D721Med (cell line): ENCODE measurements around the gene P2RX1.

Source experiments
- DNase-seq: peaks from one replicate; pipeline ENCODE4 v3.0.0; 2011; ENCODE audit warnings: low spot score; ENCODE audit not compliant: insufficient read length
- FAIRE-seq: peaks from 2 replicates; lab custom pipeline; 2011; peaks lifted over from hg19 to GRCh38; lab: Jason Lieb, UNC
- TF ChIP-seq, protein P1 (sequence below): IDR thresholded peaks from 2 replicates; pipeline ENCODE4 v1.5.1; 2012; ENCODE audit warnings: mild to moderate bottlenecking, control low read depth; ENCODE audit not compliant: insufficient read depth; ENCODE audit errors: missing control alignments

Gene P2RX1

DNA sequence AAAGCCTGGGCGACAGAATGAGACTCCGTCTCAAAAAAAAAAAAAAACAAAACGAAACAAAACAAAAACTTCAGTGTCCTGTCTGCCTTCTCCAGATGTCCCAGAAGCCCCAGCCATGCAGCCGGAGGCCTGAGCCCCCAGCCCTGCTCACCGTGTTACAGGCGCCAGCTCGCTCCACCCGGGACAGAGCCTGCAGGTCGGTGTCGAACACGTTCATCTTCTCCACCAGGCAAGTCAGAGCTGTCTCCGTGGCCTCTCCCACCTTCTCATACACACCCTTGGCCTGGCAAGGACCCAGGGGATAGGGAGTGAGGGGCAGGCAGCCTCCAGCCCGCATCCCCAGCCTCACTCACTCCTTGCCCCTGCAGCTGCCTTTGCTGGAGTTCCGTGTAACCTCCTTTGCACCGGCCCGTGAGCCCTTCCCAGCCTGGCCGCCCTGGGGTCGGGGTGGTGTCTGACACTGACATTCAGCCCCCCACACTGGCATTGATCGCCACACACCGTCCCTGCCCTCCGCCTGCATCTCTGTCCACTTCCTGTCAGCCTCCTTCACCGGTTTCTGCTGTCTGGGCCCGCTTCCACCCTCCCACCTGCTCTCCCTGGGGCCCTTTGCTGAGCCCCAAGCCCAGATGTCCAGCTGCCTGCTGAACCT lies 27.1 kb upstream of the P2RX1 start:
- DNase-seq, result no peak
- FAIRE-seq, result no peak

DNA sequence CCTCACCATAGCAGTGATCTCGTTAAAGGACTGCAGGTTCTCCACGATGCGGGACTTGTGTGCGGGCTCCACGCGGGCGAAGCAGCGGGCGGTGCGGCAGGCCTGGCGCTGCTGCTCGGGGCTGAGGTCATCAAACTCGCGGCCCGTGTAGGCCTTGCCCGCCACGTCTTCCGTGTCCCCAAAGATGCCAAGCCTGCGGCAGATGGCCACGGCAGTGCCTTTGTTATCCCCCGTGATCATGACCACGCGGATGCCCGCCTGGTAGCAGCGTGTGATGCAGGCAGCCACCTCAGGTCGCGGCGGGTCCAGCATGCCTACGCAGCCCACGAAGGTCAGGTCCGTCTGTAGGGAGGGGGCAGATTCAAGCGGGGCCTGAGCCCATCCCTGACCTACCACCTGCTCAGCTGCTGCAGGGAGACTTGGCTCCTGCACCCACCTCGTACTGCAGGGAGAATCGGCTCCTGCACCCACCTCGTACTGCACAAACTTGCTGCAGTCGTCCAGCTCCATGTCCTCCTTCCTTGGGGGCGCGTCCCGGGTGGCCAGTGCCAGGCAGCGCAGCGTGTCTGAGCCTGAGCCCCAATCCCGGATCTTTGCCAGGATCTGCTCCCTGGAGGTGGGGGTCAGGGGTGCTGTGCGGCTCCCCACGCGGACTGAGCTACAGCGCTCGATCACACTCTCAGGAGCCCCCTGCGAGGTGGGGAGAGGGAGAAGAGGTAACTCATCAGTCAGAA lies 24.9 kb upstream of the P2RX1 start:
- FAIRE-seq (no peak), DNase-seq (no peak)
- TF ChIP-seq, protein P1, sequence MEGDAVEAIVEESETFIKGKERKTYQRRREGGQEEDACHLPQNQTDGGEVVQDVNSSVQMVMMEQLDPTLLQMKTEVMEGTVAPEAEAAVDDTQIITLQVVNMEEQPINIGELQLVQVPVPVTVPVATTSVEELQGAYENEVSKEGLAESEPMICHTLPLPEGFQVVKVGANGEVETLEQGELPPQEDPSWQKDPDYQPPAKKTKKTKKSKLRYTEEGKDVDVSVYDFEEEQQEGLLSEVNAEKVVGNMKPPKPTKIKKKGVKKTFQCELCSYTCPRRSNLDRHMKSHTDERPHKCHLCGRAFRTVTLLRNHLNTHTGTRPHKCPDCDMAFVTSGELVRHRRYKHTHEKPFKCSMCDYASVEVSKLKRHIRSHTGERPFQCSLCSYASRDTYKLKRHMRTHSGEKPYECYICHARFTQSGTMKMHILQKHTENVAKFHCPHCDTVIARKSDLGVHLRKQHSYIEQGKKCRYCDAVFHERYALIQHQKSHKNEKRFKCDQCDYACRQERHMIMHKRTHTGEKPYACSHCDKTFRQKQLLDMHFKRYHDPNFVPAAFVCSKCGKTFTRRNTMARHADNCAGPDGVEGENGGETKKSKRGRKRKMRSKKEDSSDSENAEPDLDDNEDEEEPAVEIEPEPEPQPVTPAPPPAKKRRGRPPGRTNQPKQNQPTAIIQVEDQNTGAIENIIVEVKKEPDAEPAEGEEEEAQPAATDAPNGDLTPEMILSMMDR, result no peak

More for the DNA sequence above, 27.1 kb upstream of the P2RX1 start:
- TF ChIP-seq, protein P1, result no peak

DNA sequence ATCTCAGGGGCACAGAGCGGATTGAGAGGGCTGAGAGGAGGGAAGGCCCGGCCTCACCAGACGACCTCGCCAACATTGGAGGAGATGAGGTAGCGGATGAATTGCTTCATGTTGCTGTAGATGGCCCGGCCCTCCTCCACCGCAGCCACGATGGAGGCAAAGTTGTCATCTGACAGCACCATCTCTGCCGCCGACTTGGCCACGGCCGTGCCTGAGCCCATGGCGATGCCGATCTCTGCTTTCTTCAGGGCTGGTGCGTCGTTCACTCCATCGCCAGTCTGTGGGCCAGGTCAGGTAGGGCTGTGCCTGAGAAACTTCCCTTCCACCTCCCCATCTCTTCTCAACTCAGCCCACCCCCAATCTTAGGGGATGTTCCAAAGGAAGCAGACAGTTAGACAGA lies 21.1 kb upstream of the P2RX1 start:
- no peak for FAIRE-seq

DNA sequence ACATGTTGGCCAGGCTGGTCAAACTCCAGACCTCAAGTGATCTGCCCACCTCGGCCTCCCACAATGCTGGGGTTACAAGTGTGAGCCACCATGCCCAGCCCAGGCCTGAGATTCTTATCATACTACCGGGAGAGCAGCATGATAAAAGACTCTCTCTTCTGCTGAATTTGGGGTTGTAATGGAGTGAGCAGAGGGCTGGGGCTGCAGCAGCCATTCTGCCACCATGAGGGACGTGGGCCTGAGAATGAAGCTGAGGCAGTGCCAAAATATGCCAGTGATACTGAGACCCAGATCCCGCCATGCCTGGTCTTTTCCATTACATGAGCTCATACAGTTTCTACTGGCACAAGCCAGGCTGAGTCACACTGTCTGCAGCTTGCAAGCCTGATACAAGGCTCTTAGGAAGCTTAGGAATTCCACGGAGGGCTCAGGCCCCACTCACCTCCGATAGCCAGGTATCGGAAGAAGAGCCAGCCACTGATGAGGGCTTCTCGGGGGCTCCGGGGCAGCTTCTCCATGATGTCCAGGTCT lies 19.6 kb upstream of the P2RX1 start:
- DNase-seq (no peak), FAIRE-seq (no peak)
- TF ChIP-seq, protein P1, result no peak

More for the DNA sequence above, 21.1 kb upstream of the P2RX1 start:
- no peak for DNase-seq
- TF ChIP-seq, protein P1, result no peak

DNA sequence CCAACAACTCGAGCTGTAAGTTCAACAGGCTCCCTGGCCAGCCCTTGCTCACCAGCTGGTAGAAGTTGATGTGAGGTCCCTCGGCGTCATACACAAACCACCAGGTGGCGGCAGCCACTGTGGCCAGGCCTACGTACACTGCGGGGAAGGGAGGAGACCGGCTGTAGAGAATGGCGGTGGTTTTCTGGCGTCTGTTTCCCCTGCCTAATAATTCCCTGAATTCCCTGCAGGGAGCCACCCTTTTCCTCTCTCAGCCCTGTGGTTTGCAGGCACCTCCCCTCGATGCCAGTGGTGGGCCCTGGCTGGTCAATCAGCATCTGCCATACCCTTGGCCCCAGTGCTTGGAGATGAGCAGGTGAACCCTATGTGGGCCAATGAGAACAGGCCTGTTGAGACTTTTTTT lies 18.9 kb upstream of the P2RX1 start:
- TF ChIP-seq, protein P1, result peak; percentile 49
- DNase-seq (no peak), FAIRE-seq (no peak)

DNA sequence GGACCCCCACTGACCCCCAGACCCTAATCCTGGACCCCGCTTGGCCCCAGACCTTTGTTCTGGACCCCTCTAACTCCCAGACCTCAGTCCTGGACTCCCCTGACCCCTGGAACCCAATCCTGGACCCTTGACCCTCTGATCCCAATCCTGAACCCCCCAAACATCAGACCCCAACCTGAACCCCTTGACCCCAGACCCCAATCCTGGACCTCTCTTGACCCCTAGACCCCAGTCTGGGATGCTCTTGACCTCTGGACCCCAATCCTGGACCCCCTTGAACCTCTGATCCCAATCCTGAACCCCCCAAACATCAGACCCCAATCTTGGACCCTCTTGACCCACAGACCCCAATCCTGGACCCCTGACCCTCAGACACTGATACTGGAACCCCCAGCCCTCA lies 13.5 kb upstream of the P2RX1 start:
- FAIRE-seq, result no peak
- TF ChIP-seq, protein P1, result no peak

More for the DNA sequence above, 13.5 kb upstream of the P2RX1 start:
- DNase-seq, result no peak
